Measurements from ENCODE around the gene CSNK1E.

Gene CSNK1E

GRCh38 chr22:38299770-38300102, 17.5 kb downstream of the CSNK1E start:
- ChIA-PET POLR2A (no interaction called here), CTCF (no interaction called here)
- TF ChIP-seq, protein P1, sequence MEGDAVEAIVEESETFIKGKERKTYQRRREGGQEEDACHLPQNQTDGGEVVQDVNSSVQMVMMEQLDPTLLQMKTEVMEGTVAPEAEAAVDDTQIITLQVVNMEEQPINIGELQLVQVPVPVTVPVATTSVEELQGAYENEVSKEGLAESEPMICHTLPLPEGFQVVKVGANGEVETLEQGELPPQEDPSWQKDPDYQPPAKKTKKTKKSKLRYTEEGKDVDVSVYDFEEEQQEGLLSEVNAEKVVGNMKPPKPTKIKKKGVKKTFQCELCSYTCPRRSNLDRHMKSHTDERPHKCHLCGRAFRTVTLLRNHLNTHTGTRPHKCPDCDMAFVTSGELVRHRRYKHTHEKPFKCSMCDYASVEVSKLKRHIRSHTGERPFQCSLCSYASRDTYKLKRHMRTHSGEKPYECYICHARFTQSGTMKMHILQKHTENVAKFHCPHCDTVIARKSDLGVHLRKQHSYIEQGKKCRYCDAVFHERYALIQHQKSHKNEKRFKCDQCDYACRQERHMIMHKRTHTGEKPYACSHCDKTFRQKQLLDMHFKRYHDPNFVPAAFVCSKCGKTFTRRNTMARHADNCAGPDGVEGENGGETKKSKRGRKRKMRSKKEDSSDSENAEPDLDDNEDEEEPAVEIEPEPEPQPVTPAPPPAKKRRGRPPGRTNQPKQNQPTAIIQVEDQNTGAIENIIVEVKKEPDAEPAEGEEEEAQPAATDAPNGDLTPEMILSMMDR (IDR thresholded peaks at IDR 0.05; ENCODE audit: control extremely low read depth, extremely low read depth, low read depth, missing control alignments) = no peak
- DNase-seq (ENCODE audit: extremely low spot score) = no peak

DNA sequence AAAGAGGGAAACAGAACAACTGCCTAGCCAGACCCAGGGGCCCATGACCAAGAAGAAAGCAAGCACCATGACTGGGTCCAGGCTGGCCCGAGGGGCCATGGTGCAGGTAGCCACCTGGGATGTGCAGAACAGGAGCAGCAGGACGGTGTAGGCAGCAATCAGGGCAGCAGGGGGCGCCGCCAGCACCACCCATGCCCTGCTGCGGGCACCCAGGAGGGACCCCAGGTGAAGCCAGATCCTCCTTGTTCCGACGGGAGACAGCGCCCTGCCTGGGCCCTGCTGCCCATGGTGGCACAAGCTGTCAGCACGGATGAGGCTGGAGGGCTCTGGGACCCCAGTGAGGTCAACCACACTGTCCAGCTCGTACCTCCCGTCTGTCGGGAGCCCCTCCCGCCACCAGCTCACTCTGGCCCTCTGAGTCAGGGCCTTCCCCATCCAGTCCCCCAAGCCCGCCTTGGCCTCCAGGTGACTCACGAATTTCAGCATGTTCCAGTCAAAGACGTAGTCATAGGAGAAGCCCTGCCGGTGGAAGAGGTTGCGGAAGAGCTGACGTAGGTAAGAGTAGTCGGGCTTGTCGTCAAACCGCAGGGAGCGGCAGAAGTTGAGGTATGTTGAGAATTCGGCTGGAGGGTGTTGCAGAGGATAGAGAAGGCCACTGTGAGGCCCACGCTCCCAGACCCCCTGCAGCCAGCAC, 18.8 kb downstream of the CSNK1E start:
- DNase-seq (ENCODE audit: extremely low spot score) = peak; percentile 62
- TF ChIP-seq, protein P1 (IDR thresholded peaks at IDR 0.05; ENCODE audit: control extremely low read depth, extremely low read depth, low read depth, missing control alignments) = peak; percentile 46
- ChIA-PET POLR2A (interaction anchor here (0.6 kb wide), 1 partner anchor 182 kb away, joined by 6 read pairs; no protein-coding TSS in a partner anchor), CTCF (interaction anchor here (1.0 to 1.8 kb wide), 6 partner anchors 8 to 34 kb away, joined by 3 to 6 read pairs (median 3); no protein-coding TSS in a partner anchor)

- DNase-seq (ENCODE audit: extremely low spot score) = no peak
- POLR2A ChIA-PET = interaction anchor here (0.8 kb wide), 1 partner anchor 9 kb away, joined by 3 read pairs; no protein-coding TSS in a partner anchor
- TF ChIP-seq, protein P1 (IDR thresholded peaks at IDR 0.05; ENCODE audit: control extremely low read depth, extremely low read depth, low read depth, missing control alignments) = no peak
- CTCF ChIA-PET = no interaction called here
Measured at GRCh38 chr22:38296372-38296771, 20.9 kb downstream of the CSNK1E start.

- TF ChIP-seq, protein P1 (IDR thresholded peaks at IDR 0.05; ENCODE audit: control extremely low read depth, extremely low read depth, low read depth, missing control alignments) = no peak
- ChIA-PET CTCF (no interaction called here), POLR2A (interaction anchor here (0.8 kb wide), 1 partner anchor 9 kb away, joined by 3 read pairs; no protein-coding TSS in a partner anchor)
- no peak for DNase-seq (ENCODE audit: extremely low spot score)
Measured at GRCh38 chr22:38295863-38296262, 21.4 kb downstream of the CSNK1E start.

GRCh38 chr22:38295339-38295738, 21.9 kb downstream of the CSNK1E start:
- TF ChIP-seq, protein P1 (IDR thresholded peaks at IDR 0.05; ENCODE audit: control extremely low read depth, extremely low read depth, low read depth, missing control alignments) = no peak
- CTCF ChIA-PET = no interaction called here
- POLR2A ChIA-PET = no interaction called here
- DNase-seq (ENCODE audit: extremely low spot score) = no peak

DNA sequence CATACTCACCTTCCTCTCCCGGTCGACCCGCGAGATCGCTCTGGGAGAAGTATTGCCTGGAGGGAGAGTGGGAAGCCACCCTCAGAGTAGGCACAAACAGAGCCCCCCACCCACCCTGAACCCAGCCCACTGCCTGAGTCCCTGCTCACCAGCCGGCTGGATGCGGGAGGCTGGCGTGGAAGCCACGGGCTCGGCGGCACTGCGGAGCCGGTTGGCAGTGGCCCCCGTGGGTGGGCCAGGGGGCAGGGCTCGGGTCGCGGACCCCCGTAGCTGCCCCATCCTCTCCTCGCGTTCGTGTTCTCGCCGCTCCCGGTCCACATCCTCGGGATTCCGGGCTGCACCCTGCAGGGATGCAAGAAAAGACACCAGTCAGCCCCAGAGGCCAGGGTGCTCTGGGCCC, 23.0 kb downstream of the CSNK1E start:
- POLR2A ChIA-PET = no interaction called here
- DNase-seq (ENCODE audit: extremely low spot score) = no peak
- CTCF ChIA-PET = no interaction called here
- TF ChIP-seq, protein P1 (IDR thresholded peaks at IDR 0.05; ENCODE audit: control extremely low read depth, extremely low read depth, low read depth, missing control alignments) = no peak
